Measurements from ENCODE around the gene ZNF613. TPM values are rescaled to one million over a fixed set of nuclear protein-coding genes. Genes with fewer than 3 reads are reported as not detected.

ZNF613 gene
- total and polyA plus RNA-seq, 2 experiments from 2014 or later = 7.1 to 11.6 TPM

DNA sequence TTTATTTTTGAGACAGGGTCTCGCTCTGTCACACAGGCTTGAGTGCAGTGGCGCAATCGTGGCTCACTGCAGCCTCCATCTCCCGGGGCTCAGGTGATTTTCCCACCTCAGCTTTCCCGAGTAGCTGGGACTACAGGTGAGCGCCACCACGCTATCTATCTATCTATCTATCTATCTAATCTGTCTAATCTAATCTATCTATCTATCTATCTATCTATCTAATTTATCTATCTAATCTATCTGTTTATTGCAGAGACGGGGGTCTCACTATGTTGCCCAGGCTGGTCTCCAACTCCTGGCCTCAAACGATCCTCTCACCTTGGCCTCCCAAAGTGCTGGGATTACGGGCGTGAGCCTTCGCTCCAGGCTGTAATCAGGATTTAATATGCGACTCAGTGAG lies 587 bp downstream of the ZNF613 start:
- TF ChIP-seq, protein P1, sequence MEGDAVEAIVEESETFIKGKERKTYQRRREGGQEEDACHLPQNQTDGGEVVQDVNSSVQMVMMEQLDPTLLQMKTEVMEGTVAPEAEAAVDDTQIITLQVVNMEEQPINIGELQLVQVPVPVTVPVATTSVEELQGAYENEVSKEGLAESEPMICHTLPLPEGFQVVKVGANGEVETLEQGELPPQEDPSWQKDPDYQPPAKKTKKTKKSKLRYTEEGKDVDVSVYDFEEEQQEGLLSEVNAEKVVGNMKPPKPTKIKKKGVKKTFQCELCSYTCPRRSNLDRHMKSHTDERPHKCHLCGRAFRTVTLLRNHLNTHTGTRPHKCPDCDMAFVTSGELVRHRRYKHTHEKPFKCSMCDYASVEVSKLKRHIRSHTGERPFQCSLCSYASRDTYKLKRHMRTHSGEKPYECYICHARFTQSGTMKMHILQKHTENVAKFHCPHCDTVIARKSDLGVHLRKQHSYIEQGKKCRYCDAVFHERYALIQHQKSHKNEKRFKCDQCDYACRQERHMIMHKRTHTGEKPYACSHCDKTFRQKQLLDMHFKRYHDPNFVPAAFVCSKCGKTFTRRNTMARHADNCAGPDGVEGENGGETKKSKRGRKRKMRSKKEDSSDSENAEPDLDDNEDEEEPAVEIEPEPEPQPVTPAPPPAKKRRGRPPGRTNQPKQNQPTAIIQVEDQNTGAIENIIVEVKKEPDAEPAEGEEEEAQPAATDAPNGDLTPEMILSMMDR (IDR thresholded peaks at IDR 0.05; ENCODE audit: low read depth, low read length) = no peak
- Histone ChIP-seq H3K4me1 (ENCODE audit: low read depth) (no peaks in the 10 kb centered on the region), H3K27ac (peak overlapping the region; percentile 97), H3K36me3 (peaks cover 15% of the 10 kb centered on the region), H3K4me3 (peak overlapping the region; percentile 58), H3K9me3 (ENCODE audit: low read depth) (no peaks in the 10 kb centered on the region), H3K27me3 (no peaks in the 10 kb centered on the region)
- no peak for DNase-seq (ENCODE audit: low read depth in 1 of 2, low spot score in 1 of 2)

- Histone ChIP-seq H3K9me3 (ENCODE audit: low read depth) (no peaks in the 10 kb centered on the region), H3K27ac (no peak overlapping the region), H3K4me1 (ENCODE audit: low read depth) (no peaks in the 10 kb centered on the region), H3K4me3 (no peak overlapping the region), H3K36me3 (peaks cover 29% of the 10 kb centered on the region), H3K27me3 (no peaks in the 10 kb centered on the region)
- DNase-seq (ENCODE audit: low read depth in 1 of 2, low spot score in 1 of 2) = no peak
- TF ChIP-seq, protein P1 (IDR thresholded peaks at IDR 0.05; ENCODE audit: low read depth, low read length) = no peak
Measured at GRCh38 chr19:51931921-51932320, 4.6 kb downstream of the ZNF613 start.

DNA sequence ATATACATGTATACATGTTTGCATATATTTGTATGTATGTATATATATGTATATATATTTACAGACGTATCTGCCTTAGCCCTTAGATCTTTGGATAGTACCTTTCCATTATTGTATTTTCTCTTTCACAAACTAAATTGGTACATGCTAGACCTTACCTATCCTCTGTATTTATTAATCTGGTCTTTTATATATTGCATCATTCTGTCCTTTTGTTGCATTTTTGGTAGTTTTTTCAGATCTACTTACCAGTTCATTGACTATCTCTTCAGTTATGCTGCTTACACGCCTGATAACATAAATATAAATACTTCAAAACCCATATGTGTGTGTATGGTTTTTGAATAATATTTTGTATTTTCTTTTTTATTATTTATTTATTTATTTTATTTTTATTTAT lies 11.7 kb downstream of the ZNF613 start:
- peaks cover 62% of the 10 kb centered on the region for H3K36me3 ChIP-seq
- no peaks in the 10 kb centered on the region for H3K4me1 ChIP-seq (ENCODE audit: low read depth)
- no peak for DNase-seq (ENCODE audit: low read depth in 1 of 2, low spot score in 1 of 2)
- no peaks in the 10 kb centered on the region for H3K27me3 ChIP-seq
- TF ChIP-seq, protein P1 (IDR thresholded peaks at IDR 0.05; ENCODE audit: low read depth, low read length) = no peak
- no peaks in the 10 kb centered on the region for H3K9me3 ChIP-seq (ENCODE audit: low read depth)
- no peak overlapping the region for H3K4me3 ChIP-seq
- no peak overlapping the region for H3K27ac ChIP-seq

GRCh38 chr19:51944798-51945552 lies 17.7 kb downstream of the ZNF613 start:
- no peaks in the 10 kb centered on the region for H3K4me1 ChIP-seq (ENCODE audit: low read depth)
- DNase-seq (ENCODE audit: low read depth in 1 of 2, low spot score in 1 of 2) = no peak

DNA sequence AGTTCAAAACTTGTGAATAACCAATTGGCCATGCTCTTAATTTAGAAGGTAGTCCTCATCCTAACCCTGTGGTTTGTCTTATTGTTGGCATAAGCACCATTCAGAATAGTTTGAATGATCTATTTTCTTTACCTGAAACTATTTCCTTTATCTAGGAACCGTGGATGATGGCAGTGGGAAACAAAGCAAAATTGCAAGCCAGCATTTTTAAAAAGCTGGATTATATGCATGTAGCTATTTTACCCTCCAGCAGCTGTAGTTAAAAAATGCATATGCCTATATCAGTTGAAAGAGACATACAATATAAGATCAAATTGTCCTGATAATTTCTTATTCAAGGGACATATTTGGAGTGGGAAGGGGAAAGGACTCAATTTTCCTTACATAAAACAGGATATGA lies 19.3 kb downstream of the ZNF613 start:
- Histone ChIP-seq H3K36me3 (peaks cover 42% of the 10 kb centered on the region), H3K9me3 (ENCODE audit: low read depth) (peaks cover 18% of the 10 kb centered on the region), H3K27me3 (no peaks in the 10 kb centered on the region), H3K4me1 (ENCODE audit: low read depth) (no peaks in the 10 kb centered on the region), H3K27ac (no peak overlapping the region), H3K4me3 (no peak overlapping the region)
- no peak for DNase-seq (ENCODE audit: low read depth in 1 of 2, low spot score in 1 of 2)
- TF ChIP-seq, protein P1 (IDR thresholded peaks at IDR 0.05; ENCODE audit: low read depth, low read length) = no peak

More at GRCh38 chr19:51944798-51945552, 17.7 kb downstream of the ZNF613 start:
- Histone ChIP-seq H3K27me3 (no peaks in the 10 kb centered on the region), H3K27ac (no peak overlapping the region), H3K4me3 (no peak overlapping the region), H3K9me3 (ENCODE audit: low read depth) (peaks cover 18% of the 10 kb centered on the region), H3K36me3 (peaks cover 56% of the 10 kb centered on the region)
- TF ChIP-seq, protein P1 (IDR thresholded peaks at IDR 0.05; ENCODE audit: low read depth, low read length) = no peak

Data from cardiac muscle cell (in vitro differentiated cells and primary cell).